Panc1 (cell line): ENCODE measurements around the gene XPNPEP1. TPM values are rescaled to one million over a fixed set of nuclear protein-coding genes. Genes with fewer than 3 reads are reported as not detected.

Experiments
- ATAC-seq: fragments of 200-7000 bp; cut with Tn5 transposase; 2 replicates; pipeline ENCODE4 v1.9.1; 2020; ENCODE audit warnings: mild to moderate bottlenecking, moderate library complexity
- BruUV-seq: library from RNA; stranded (reverse); fragments of 400-500 nt; replicated peaks from 2 replicates; lab custom pipeline; 2021; lab: Mats Ljungman, UMichigan
- CTCF ChIA-PET: fragments of 300-600 bp; sonication (Branson Sonifier 250); formaldehyde crosslinking; loops from one replicate; lab custom pipeline; 2022; ENCODE audit warnings: antibody characterized with exemption; lab: Charles Lee
- POLR2A ChIA-PET: fragments of 300-600 bp; sonication (Branson Sonifier 250); formaldehyde crosslinking; loops from one replicate; lab custom pipeline; 2022; ENCODE audit warnings: antibody characterized with exemption; lab: Charles Lee
- DNase-seq: peaks from one replicate; pipeline ENCODE4 v3.0.0-alpha.2; 2010; ENCODE audit warnings: low read depth, low spot score
- H3K27ac ChIP-seq: 2 replicates; pipeline ENCODE4 v1.5.1; 2011; ENCODE audit warnings: mild to moderate bottlenecking, low read length, inconsistent platforms
- H3K27me3 ChIP-seq: fragments of 200-500 bp; sonication (Bioruptor generic); 2 replicates; pipeline ENCODE4 v1.6.0; 2014; ENCODE audit warnings: low read length, inconsistent platforms; ENCODE audit not compliant: control insufficient read depth, insufficient read depth
- H3K36me3 ChIP-seq: fragments of 200-500 bp; sonication (Bioruptor generic); 2 replicates; pipeline ENCODE4 v1.5.1; 2014; ENCODE audit warnings: inconsistent platforms, mild to moderate bottlenecking, low read length, moderate library complexity; ENCODE audit not compliant: control insufficient read depth, insufficient read depth
- H3K4me1 ChIP-seq: 2 replicates; pipeline ENCODE4 v1.5.1; 2011; ENCODE audit warnings: inconsistent platforms, mild to moderate bottlenecking, low read length, moderate library complexity; ENCODE audit not compliant: control insufficient read depth, insufficient read depth
- H3K4me3 ChIP-seq, 2 experiments: 2 replicates each; pipeline ENCODE4 v1.5.1; 2011 to 2012; ENCODE audit warnings: low read depth in 2 of 2, low read length in 2 of 2, mild to moderate bottlenecking in 2 of 2, inconsistent platforms in 1 of 2, moderate library complexity in 1 of 2
- H3K9me3 ChIP-seq: fragments of 200-500 bp; sonication (Bioruptor generic); 2 replicates; pipeline ENCODE4 v1.5.1; 2014; ENCODE audit warnings: low read depth, mild to moderate bottlenecking, inconsistent platforms, low read length, moderate library complexity; ENCODE audit not compliant: control insufficient read depth, insufficient read depth
- POLR2AphosphoS5 ChIP-seq: IDR thresholded peaks from 2 replicates; pipeline ENCODE4 v1.6.1; 2012; ENCODE audit warnings: mild to moderate bottlenecking, low read depth, low read length, moderate library complexity
- SIN3A ChIP-seq: IDR thresholded peaks from 2 replicates; pipeline ENCODE4 v1.6.1; 2012; ENCODE audit warnings: low read depth, mild to moderate bottlenecking, low read length, moderate library complexity, borderline replicate concordance; ENCODE audit not compliant: insufficient read depth
- TCF7L2 ChIP-seq: IDR thresholded peaks from 2 replicates; pipeline ENCODE4 v1.6.1; 2011; ENCODE audit warnings: mild to moderate bottlenecking, low read depth, low read length, inconsistent platforms
- in situ Hi-C: cut with HindIII; loops from 2 replicates; pipeline ENCODE4 v1.10.0; 2016; ENCODE audit warnings: low sequenced_read_pairs, low pct_unique_long_range_greater_than_20kb
- intact Hi-C: fragments of 100-400 bp; cut with micrococcal nuclease; formaldehyde crosslinking; loops from one replicate; pipeline ENCODE4 v1.10.0; 2022; ENCODE audit not compliant: unreplicated experiment
- total RNA-seq: library from RNA; stranded (reverse); gene quantifications from one replicate; pipeline ENCODE4 v1.2.1, GENCODE V29; 2021; ENCODE audit not compliant: unreplicated experiment
- TF ChIP-seq, protein P1 (sequence below), 2 experiments: IDR thresholded peaks; 2 replicates each; pipeline ENCODE4 v1.6.1; 2011 to 2012; ENCODE audit warnings: low read depth in 2 of 2, control low read depth in 1 of 2, low read length in 1 of 2, mild to moderate bottlenecking in 1 of 2, moderate library complexity in 1 of 2; ENCODE audit not compliant: insufficient read depth in 1 of 2
- TF ChIP-seq, protein P2 (sequence below): fragments of 450-650 bp; IDR thresholded peaks from 2 replicates; pipeline ENCODE4 v1.5.1; 2017; ENCODE audit warnings: mild to moderate bottlenecking

The XPNPEP1 gene
- total RNA-seq, 1 experiment from 2014 or later: 61.2 TPM

DNA sequence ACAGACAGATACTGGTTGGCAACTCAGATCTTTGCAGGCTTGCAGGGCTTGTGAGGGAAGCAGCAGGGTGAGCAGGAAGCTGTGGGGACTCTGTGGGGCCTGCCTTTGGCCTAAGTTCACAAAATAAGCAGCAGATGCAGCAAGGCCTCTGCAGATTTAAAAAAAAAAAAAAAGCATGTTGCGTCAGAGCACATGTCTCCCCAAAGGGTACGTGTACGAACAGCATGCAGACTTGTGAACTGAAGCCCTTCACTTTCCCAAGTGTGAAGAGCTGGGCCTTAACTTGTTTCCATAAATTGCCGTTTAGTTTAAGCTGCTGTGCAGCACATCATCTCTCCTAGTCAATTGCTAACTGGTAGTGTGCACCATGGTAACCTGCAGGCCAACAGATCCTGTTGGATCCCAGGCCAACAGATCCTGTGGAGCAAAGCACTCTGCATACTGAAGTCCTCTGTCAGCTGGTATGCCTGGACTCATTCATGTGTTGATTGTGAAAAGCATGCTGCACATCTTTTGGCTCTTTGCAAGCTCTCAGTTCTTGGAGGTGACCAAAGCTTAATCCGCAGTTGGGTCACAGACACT is 10.8 kb upstream of the XPNPEP1 start:
- no TSS peak for BruUV-seq
- no peaks in the 10 kb centered on the region for H3K4me1 ChIP-seq
- H3K27ac ChIP-seq: no peak overlapping the region
- H3K36me3 ChIP-seq: no peaks in the 10 kb centered on the region
- no peak overlapping the region for H3K4me3 ChIP-seq
- no peak for DNase-seq
- no peak for ATAC-seq
- H3K27me3 ChIP-seq: peaks cover 6% of the 10 kb centered on the region
- in situ Hi-C loops (no loop called here), intact Hi-C loops (no loop called here)
- TF ChIP-seq SIN3A: no peak
- no peak for TF ChIP-seq TCF7L2
- TF ChIP-seq, protein P1, sequence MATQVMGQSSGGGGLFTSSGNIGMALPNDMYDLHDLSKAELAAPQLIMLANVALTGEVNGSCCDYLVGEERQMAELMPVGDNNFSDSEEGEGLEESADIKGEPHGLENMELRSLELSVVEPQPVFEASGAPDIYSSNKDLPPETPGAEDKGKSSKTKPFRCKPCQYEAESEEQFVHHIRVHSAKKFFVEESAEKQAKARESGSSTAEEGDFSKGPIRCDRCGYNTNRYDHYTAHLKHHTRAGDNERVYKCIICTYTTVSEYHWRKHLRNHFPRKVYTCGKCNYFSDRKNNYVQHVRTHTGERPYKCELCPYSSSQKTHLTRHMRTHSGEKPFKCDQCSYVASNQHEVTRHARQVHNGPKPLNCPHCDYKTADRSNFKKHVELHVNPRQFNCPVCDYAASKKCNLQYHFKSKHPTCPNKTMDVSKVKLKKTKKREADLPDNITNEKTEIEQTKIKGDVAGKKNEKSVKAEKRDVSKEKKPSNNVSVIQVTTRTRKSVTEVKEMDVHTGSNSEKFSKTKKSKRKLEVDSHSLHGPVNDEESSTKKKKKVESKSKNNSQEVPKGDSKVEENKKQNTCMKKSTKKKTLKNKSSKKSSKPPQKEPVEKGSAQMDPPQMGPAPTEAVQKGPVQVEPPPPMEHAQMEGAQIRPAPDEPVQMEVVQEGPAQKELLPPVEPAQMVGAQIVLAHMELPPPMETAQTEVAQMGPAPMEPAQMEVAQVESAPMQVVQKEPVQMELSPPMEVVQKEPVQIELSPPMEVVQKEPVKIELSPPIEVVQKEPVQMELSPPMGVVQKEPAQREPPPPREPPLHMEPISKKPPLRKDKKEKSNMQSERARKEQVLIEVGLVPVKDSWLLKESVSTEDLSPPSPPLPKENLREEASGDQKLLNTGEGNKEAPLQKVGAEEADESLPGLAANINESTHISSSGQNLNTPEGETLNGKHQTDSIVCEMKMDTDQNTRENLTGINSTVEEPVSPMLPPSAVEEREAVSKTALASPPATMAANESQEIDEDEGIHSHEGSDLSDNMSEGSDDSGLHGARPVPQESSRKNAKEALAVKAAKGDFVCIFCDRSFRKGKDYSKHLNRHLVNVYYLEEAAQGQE (IDR thresholded peaks at IDR 0.05; ENCODE audit: insufficient read depth in 1 of 2, low read depth in 2 of 2, low read length in 1 of 2): no peak
- TF ChIP-seq POLR2AphosphoS5: no peak
- no peaks in the 10 kb centered on the region for H3K9me3 ChIP-seq
- CTCF ChIA-PET: no interaction called here
- POLR2A ChIA-PET: no interaction called here

DNA sequence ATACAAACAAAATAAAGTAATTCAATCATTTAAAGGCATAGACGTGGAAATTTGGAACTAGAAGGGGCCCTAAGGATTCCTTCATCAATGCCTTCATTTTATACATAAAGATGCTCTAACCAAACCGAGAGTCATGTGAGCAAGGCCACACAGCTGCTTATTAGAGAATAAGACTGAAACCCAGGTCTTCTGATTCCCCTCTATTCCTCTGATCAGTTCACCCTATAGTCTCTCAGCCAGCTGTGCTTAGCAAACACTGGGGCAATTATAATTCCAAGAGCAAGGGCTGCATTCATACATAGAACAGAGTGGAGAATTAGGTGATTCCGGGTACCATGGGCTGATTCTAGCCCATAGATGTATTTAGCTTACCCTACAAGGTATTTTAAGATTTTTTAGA is 9.7 kb upstream of the XPNPEP1 start:
- Histone ChIP-seq H3K27me3 (peaks cover 6% of the 10 kb centered on the region), H3K36me3 (no peaks in the 10 kb centered on the region), H3K4me1 (no peaks in the 10 kb centered on the region), H3K27ac (no peak overlapping the region), H3K4me3 (no peak overlapping the region), H3K9me3 (no peaks in the 10 kb centered on the region)
- DNase-seq: no peak
- ChIA-PET CTCF (no interaction called here), POLR2A (no interaction called here)
- ATAC-seq: no peak
- in situ Hi-C loops: no loop called here
- intact Hi-C loops: no loop called here
- BruUV-seq: no TSS peak
- TF ChIP-seq SIN3A (no peak), POLR2AphosphoS5 (no peak)

DNA sequence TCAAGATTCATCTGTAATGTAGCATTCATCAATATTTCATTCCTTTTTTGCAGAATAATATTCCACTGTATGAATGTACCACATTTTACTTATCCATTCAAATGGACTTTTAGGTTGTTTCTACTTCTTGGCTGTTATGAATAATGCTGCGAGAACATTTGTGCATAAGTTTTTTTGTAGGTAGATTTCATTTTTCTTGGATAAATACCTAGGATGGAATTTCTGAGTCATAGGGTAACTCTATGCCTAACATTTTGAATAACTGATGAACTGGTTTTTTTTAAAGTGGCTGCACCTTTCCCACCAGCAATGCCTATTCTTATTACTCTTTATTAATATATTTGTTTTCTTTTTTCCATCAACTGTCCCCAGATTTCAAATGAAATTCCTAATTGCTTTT is 9.1 kb upstream of the XPNPEP1 start:
- intact Hi-C loops: no loop called here
- ChIA-PET POLR2A (no interaction called here), CTCF (no interaction called here)
- ATAC-seq (no peak), DNase-seq (no peak)
- H3K36me3 ChIP-seq: no peaks in the 10 kb centered on the region
- H3K4me1 ChIP-seq: no peaks in the 10 kb centered on the region
- H3K9me3 ChIP-seq: no peaks in the 10 kb centered on the region
- in situ Hi-C loops: no loop called here
- no peak overlapping the region for H3K27ac ChIP-seq
- no TSS peak for BruUV-seq
- peaks cover 6% of the 10 kb centered on the region for H3K27me3 ChIP-seq
- no peak overlapping the region for H3K4me3 ChIP-seq
- TF ChIP-seq TCF7L2 (no peak), SIN3A (no peak), POLR2AphosphoS5 (no peak)
- TF ChIP-seq, protein P2, sequence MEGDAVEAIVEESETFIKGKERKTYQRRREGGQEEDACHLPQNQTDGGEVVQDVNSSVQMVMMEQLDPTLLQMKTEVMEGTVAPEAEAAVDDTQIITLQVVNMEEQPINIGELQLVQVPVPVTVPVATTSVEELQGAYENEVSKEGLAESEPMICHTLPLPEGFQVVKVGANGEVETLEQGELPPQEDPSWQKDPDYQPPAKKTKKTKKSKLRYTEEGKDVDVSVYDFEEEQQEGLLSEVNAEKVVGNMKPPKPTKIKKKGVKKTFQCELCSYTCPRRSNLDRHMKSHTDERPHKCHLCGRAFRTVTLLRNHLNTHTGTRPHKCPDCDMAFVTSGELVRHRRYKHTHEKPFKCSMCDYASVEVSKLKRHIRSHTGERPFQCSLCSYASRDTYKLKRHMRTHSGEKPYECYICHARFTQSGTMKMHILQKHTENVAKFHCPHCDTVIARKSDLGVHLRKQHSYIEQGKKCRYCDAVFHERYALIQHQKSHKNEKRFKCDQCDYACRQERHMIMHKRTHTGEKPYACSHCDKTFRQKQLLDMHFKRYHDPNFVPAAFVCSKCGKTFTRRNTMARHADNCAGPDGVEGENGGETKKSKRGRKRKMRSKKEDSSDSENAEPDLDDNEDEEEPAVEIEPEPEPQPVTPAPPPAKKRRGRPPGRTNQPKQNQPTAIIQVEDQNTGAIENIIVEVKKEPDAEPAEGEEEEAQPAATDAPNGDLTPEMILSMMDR: no peak
